Endodermal cell (in vitro differentiated cells): ENCODE data around the gene TNIK. TPM values are rescaled to one million over a fixed set of nuclear protein-coding genes. Genes with fewer than 3 reads are reported as not detected.

ENCODE experiments used
- DNase-seq: peaks from one replicate; pipeline ENCODE4 v3.0.0-alpha.2; 2017
- H3K27ac ChIP-seq: 2 replicates; pipeline ENCODE4 v1.5.1; 2013; ENCODE audit warnings: mild to moderate bottlenecking, low read depth, low read length, moderate library complexity
- H3K27me3 ChIP-seq: 2 replicates; pipeline ENCODE4 v1.6.1; 2013; ENCODE audit warnings: mild to moderate bottlenecking, low read length, moderate library complexity; ENCODE audit not compliant: insufficient read depth, control insufficient read depth, poor library complexity, severe bottlenecking
- H3K36me3 ChIP-seq: 2 replicates; pipeline ENCODE4 v1.7.0; 2013; ENCODE audit warnings: mild to moderate bottlenecking, low read length, moderate library complexity; ENCODE audit not compliant: control insufficient read depth, insufficient read depth
- H3K4me1 ChIP-seq: one replicate; pipeline ENCODE4 v1.7.0; 2013; ENCODE audit warnings: low read length; ENCODE audit not compliant: control insufficient read depth, insufficient read depth
- H3K4me3 ChIP-seq: 2 replicates; pipeline ENCODE4 v1.5.1; 2013; ENCODE audit warnings: mild to moderate bottlenecking, low read length, moderate library complexity
- H3K9ac ChIP-seq: 2 replicates; pipeline ENCODE4 v1.6.1; 2013; ENCODE audit warnings: mild to moderate bottlenecking, low read length, moderate library complexity; ENCODE audit not compliant: poor library complexity, severe bottlenecking; ENCODE audit errors: extremely low read depth
- H3K9me3 ChIP-seq: 2 replicates; pipeline ENCODE4 v1.6.1; 2013; ENCODE audit warnings: mild to moderate bottlenecking, low read length, moderate library complexity; ENCODE audit not compliant: control insufficient read depth
- H3K27ac Mint-ChIP-seq: 2 replicates; pipeline ENCODE4 v1.8.0; 2020; ENCODE audit warnings: mixed read lengths
- H3K27me3 Mint-ChIP-seq: 2 replicates; pipeline ENCODE4 v1.8.0; 2021; ENCODE audit warnings: mild to moderate bottlenecking, mixed read lengths; ENCODE audit not compliant: insufficient read depth
- H3K36me3 Mint-ChIP-seq: 2 replicates; pipeline ENCODE4 v1.8.0; 2020; ENCODE audit warnings: low read depth, mixed read lengths
- H3K4me1 Mint-ChIP-seq: 2 replicates; pipeline ENCODE4 v1.8.0; 2020; ENCODE audit warnings: mixed read lengths
- H3K4me3 Mint-ChIP-seq: 2 replicates; pipeline ENCODE4 v1.8.0; 2020; ENCODE audit warnings: mild to moderate bottlenecking, moderate library complexity, mixed read lengths
- H3K9me3 Mint-ChIP-seq: 2 replicates; pipeline ENCODE4 v1.8.0; 2020; ENCODE audit warnings: mild to moderate bottlenecking, mixed read lengths
- WGBS, 2 experiments: methylation state at CpG; one replicate each; pipeline versions ENCODE4 v1.1.5 to v1.1.7; 2013; ENCODE audit warnings: missing lambda C conversion rate in 2 of 2, mixed read lengths in 1 of 2; ENCODE audit not compliant: insufficient coverage in 1 of 2, insufficient read length in 1 of 2; 5-methylcytosine and 5-hydroxymethylcytosine counted together
- total RNA-seq, 2 donors: library from RNA; stranded (reverse); fragmentation: NEBNext Ultra II Directional in 1 of 2; extraction: Animal tissue kit (Norgen Biotek cat#: 25700) in 1 of 2; gene quantifications; 2 replicates in 1 of 2; 3 replicates in 1 of 2; pipeline ENCODE4 v1.2.1, GENCODE V29; 2021
- TF ChIP-seq, protein P1 (sequence below): fragments of 200-600 bp; sonication (generic); conservative IDR thresholded peaks from 2 replicates; pipeline ENCODE4 v1.5.0; 2021; ENCODE audit warnings: antibody characterized with exemption, mild to moderate bottlenecking

Gene TNIK
- total RNA-seq, 2 donors from 2014 or later, result 12.2 to 14.9 TPM

DNA sequence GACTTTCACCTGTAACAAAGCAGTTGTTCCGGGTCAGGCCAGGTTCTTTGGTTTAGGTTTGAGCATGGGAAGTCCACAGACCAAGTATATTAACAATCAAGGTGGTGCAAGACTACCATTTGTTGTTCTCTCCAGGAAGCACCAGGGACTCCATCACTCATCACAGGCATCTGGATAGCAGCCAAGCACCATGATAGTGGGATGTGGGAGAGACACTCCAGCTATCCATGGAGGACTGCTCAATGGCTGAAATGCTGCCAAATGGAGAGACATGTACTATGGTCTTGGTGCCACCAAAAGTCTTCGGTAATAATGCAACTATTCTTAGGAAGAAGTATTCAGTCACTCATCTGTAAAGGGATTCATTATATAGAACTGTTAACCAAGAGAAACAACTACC is 143.0 kb downstream of the TNIK start:
- no peaks in the 10 kb centered on the region for H3K4me1 ChIP-seq
- no peak overlapping the region for H3K9ac ChIP-seq
- Mint-ChIP-seq H3K4me1 (peaks cover 3% of the 10 kb centered on the region), H3K27me3 (no peaks in the 10 kb centered on the region), H3K36me3 (no peaks in the 10 kb centered on the region), H3K27ac (no peak overlapping the region), H3K4me3 (no peak overlapping the region), H3K9me3 (no peaks in the 10 kb centered on the region)
- WGBS, 2 experiments, result 92 to 100% methylated on average over 1 to 2 of the region's 2 CpGs
- no peak overlapping the region for H3K27ac ChIP-seq
- no peaks in the 10 kb centered on the region for H3K36me3 ChIP-seq
- DNase-seq, result no peak
- H3K27me3 ChIP-seq, result peaks cover 8% of the 10 kb centered on the region
- H3K4me3 ChIP-seq, result no peak overlapping the region
- TF ChIP-seq, protein P1, sequence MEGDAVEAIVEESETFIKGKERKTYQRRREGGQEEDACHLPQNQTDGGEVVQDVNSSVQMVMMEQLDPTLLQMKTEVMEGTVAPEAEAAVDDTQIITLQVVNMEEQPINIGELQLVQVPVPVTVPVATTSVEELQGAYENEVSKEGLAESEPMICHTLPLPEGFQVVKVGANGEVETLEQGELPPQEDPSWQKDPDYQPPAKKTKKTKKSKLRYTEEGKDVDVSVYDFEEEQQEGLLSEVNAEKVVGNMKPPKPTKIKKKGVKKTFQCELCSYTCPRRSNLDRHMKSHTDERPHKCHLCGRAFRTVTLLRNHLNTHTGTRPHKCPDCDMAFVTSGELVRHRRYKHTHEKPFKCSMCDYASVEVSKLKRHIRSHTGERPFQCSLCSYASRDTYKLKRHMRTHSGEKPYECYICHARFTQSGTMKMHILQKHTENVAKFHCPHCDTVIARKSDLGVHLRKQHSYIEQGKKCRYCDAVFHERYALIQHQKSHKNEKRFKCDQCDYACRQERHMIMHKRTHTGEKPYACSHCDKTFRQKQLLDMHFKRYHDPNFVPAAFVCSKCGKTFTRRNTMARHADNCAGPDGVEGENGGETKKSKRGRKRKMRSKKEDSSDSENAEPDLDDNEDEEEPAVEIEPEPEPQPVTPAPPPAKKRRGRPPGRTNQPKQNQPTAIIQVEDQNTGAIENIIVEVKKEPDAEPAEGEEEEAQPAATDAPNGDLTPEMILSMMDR, result no peak
- H3K9me3 ChIP-seq, result no peaks in the 10 kb centered on the region

DNA sequence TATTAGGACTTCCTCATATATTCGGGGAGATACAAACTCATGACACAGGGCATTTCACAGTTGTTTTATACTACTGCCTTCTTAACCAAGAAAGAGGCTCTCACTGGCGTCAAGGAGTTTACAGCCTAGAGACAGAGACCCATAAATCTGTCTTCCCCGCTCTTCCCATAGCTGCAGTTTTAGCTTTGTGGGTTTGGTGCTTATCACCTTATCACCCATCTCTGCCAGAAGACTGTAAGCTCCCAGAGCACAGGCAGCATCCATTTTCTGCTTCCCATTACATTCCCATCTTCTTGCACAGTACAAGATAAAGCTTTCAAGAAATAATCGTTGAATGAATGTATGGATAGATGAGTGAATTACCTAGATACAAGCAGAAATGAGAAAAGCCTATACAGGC is 144.3 kb downstream of the TNIK start:
- no peaks in the 10 kb centered on the region for H3K36me3 ChIP-seq
- peaks cover 11% of the 10 kb centered on the region for H3K4me1 Mint-ChIP-seq
- WGBS, 2 experiments, result 88 to 95% methylated on average over 1 to 4 of the region's 4 CpGs
- TF ChIP-seq, protein P1, result no peak
- H3K36me3 Mint-ChIP-seq, result no peaks in the 10 kb centered on the region
- H3K27me3 Mint-ChIP-seq, result no peaks in the 10 kb centered on the region
- no peak overlapping the region for H3K27ac ChIP-seq
- no peak overlapping the region for H3K9ac ChIP-seq
- no peak overlapping the region for H3K27ac Mint-ChIP-seq
- H3K9me3 Mint-ChIP-seq, result no peaks in the 10 kb centered on the region
- no peak overlapping the region for H3K4me3 ChIP-seq
- peaks cover 4% of the 10 kb centered on the region for H3K27me3 ChIP-seq
- H3K4me1 ChIP-seq, result no peaks in the 10 kb centered on the region
- DNase-seq, result no peak
- no peak overlapping the region for H3K4me3 Mint-ChIP-seq
- H3K9me3 ChIP-seq, result no peaks in the 10 kb centered on the region

DNA sequence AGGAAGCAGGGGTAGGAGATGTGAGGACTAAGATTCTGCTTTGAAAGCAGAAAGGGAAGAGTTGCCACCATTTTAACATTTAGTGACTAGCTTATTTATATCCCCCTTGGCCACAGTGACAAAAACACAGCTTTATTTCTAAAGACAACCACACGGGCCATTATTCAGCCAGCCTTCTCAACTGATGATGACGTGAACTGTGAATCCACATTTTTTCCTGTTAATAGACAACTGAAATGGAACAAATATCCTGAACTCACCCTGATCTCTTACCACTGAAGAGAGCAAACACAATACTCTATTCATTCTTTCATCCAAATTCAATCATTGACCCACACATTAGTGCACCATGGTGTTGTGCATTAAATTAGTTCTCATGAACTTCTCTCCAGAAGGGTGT is 145.1 kb downstream of the TNIK start:
- H3K9me3 Mint-ChIP-seq, result no peaks in the 10 kb centered on the region
- H3K4me3 Mint-ChIP-seq, result no peak overlapping the region
- H3K4me1 Mint-ChIP-seq, result peaks cover 18% of the 10 kb centered on the region
- TF ChIP-seq, protein P1, result no peak
- H3K36me3 ChIP-seq, result no peaks in the 10 kb centered on the region
- H3K27ac ChIP-seq, result no peak overlapping the region
- H3K4me1 ChIP-seq, result no peaks in the 10 kb centered on the region
- no peak overlapping the region for H3K4me3 ChIP-seq
- no peaks in the 10 kb centered on the region for H3K27me3 Mint-ChIP-seq
- no peaks in the 10 kb centered on the region for H3K9me3 ChIP-seq
- no peak overlapping the region for H3K27ac Mint-ChIP-seq
- no peak overlapping the region for H3K9ac ChIP-seq
- DNase-seq, result no peak
- 94 to 95% methylated on average over 2 of the region's 2 CpGs for WGBS, 2 experiments
- H3K36me3 Mint-ChIP-seq, result no peaks in the 10 kb centered on the region
- no peaks in the 10 kb centered on the region for H3K27me3 ChIP-seq
